ENCODE measurements around the gene PROCA1. TPM values are rescaled to one million over a fixed set of nuclear protein-coding genes. Genes with fewer than 3 reads are reported as not detected.

Gene PROCA1
- total and polyA plus RNA-seq, 9 of the 15 experiments (the other 6 are each of a cell fraction or from before 2014, with no cell fraction given) = 0.78 to 16.2 (median 5.6) TPM

DNA sequence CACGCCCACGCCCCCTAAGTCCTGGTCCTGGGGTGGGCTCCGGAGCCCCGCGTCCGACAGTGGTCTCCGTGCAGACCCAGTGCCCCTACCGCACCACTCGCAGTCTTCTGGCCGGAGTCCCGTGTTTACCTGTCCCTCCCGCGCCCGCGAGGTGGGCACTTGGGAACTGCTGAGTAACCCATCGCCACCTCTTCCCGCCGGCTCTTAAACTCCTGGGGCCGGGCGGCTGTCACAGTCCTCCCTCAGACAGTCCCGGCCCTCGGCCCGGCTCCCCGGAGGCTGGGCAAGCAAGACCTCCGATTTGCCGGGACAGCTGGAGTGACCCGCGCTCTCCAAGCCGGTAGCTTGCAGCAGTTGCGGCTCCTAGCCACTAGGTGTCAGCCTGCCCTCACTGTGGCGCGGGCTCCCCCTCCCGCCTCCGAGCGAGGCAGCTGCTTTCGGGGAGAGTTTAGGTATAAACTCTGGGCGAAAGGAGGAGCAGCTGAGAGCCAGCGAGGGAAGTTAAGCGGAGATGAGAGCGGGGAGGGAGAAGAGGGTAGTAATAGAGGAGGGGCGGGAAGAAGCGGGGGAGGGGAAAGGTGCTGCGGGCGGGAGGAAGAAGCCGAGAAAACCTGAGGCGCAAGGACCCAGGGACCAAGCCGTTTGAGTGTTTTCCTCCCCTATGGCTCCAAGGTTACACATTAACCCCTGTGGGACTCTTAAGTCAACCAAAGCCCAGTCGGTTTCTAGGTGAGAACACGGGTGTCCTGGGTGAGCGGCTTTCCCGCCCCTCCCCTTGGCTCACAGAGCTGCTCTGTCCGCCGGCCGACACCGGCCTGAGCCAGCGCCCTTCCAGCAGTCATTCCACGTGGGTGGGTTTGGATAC, 15.2 kb upstream of the PROCA1 start (continued):
- TF ChIP-seq TEAD4 (IDR thresholded peaks at IDR 0.05; ENCODE audit: low read length) = peak; percentile 2; the same call in 1 of the 2 replicates
- no peak for TF ChIP-seq TEAD4 (CRISPR knock-in tag; IDR thresholded peaks at IDR 0.05; ENCODE audit: borderline replicate concordance)
- no peak for TF ChIP-seq ZNF354B (CRISPR knock-in tag; IDR thresholded peaks at IDR 0.05)
- no peak for TF ChIP-seq NFE2L1 (tag; IDR thresholded peaks at IDR 0.05; ENCODE audit: borderline replicate concordance, low read depth)
- peak; percentile 64 for TF ChIP-seq BHLHE40 (IDR thresholded peaks at IDR 0.05; ENCODE audit: low read length)
- peak; percentile 68; the same call in 1 of the 2 replicates for TF ChIP-seq ZNF263 (CRISPR knock-in tag; IDR thresholded peaks at IDR 0.05; ENCODE audit: borderline replicate concordance)
- TF ChIP-seq SMARCE1 (IDR thresholded peaks at IDR 0.05) = peak; percentile 51; the same call in 1 of the 2 replicates
- TF ChIP-seq, protein P1, sequence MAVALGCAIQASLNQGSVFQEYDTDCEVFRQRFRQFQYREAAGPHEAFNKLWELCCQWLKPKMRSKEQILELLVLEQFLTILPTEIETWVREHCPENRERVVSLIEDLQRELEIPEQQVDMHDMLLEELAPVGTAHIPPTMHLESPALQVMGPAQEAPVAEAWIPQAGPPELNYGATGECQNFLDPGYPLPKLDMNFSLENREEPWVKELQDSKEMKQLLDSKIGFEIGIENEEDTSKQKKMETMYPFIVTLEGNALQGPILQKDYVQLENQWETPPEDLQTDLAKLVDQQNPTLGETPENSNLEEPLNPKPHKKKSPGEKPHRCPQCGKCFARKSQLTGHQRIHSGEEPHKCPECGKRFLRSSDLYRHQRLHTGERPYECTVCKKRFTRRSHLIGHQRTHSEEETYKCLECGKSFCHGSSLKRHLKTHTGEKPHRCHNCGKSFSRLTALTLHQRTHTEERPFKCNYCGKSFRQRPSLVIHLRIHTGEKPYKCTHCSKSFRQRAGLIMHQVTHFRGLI (CRISPR knock-in tag; IDR thresholded peaks at IDR 0.05) = no peak
- TF ChIP-seq ZNF57 (CRISPR knock-in tag; IDR thresholded peaks at IDR 0.05) = 0 out of 2 replicates have a peak, but pooled peaks have one; percentile 21
- TF ChIP-seq TAL1 (IDR thresholded peaks at IDR 0.05) = no peak; the same call in 1 of the 2 replicates
- TF ChIP-seq ZNF124 (CRISPR knock-in tag; IDR thresholded peaks at IDR 0.05) = no peak
- peak; percentile 95 for TF ChIP-seq KLF16 (IDR thresholded peaks at IDR 0.05)
- no peak for TF ChIP-seq ZNF780A (CRISPR knock-in tag; IDR thresholded peaks at IDR 0.05)
- peak; percentile 36; the same call in 1 of the 2 replicates for TF ChIP-seq SMARCA4 (IDR thresholded peaks at IDR 0.05)
- TF ChIP-seq KAT8 (IDR thresholded peaks at IDR 0.05; ENCODE audit: low read depth) = no peak
- TF ChIP-seq, protein P2, sequence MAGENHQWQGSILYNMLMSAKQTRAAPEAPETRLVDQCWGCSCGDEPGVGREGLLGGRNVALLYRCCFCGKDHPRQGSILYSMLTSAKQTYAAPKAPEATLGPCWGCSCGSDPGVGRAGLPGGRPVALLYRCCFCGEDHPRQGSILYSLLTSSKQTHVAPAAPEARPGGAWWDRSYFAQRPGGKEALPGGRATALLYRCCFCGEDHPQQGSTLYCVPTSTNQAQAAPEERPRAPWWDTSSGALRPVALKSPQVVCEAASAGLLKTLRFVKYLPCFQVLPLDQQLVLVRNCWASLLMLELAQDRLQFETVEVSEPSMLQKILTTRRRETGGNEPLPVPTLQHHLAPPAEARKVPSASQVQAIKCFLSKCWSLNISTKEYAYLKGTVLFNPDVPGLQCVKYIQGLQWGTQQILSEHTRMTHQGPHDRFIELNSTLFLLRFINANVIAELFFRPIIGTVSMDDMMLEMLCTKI (IDR thresholded peaks at IDR 0.05; ENCODE audit: partially characterized antibody) = no peak
- TF ChIP-seq ZNF224 (CRISPR knock-in tag; IDR thresholded peaks at IDR 0.05) = no peak
- TF ChIP-seq ZNF282 (CRISPR knock-in tag; IDR thresholded peaks at IDR 0.05) = 0 out of 2 replicates have a peak, but pooled peaks have one; percentile 7
- TF ChIP-seq CLOCK (CRISPR knock-in tag; IDR thresholded peaks at IDR 0.05; ENCODE audit: borderline replicate concordance) = no peak
- no peak for TF ChIP-seq PHF8 (IDR thresholded peaks at IDR 0.05; ENCODE audit: borderline replicate concordance, low read length)
- peak; percentile 43; the same call in 1 of the 2 replicates for TF ChIP-seq CHD2 (IDR thresholded peaks at IDR 0.05; ENCODE audit: low read depth, low read length)
